Measurements from ENCODE around the gene HGD.
"Not testable (repeated sequence)": the region's sequence is repeated elsewhere in the genome, so short reads cannot be mapped to it uniquely, and the experiment has no call there.

DNA sequence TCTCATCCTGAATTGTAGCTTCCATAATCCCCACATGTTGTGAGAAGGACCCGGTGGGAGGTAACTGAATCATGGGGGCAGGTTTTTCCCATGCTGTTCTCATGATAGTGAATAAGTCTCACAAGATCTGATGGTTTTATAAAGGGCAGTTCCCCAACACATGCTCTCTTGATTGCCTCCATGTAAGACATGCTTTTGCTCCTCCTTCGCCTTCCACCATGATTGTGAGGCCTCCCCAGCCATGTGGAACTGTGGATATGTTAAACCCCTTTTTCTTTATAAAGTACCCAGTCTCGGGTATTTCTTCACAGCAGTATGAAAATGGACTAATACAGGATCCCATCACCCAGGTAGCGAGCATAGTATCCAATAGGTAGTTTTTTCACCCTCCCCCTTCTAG lies 43.2 kb downstream of the HGD start:
- TF ChIP-seq, protein P1, sequence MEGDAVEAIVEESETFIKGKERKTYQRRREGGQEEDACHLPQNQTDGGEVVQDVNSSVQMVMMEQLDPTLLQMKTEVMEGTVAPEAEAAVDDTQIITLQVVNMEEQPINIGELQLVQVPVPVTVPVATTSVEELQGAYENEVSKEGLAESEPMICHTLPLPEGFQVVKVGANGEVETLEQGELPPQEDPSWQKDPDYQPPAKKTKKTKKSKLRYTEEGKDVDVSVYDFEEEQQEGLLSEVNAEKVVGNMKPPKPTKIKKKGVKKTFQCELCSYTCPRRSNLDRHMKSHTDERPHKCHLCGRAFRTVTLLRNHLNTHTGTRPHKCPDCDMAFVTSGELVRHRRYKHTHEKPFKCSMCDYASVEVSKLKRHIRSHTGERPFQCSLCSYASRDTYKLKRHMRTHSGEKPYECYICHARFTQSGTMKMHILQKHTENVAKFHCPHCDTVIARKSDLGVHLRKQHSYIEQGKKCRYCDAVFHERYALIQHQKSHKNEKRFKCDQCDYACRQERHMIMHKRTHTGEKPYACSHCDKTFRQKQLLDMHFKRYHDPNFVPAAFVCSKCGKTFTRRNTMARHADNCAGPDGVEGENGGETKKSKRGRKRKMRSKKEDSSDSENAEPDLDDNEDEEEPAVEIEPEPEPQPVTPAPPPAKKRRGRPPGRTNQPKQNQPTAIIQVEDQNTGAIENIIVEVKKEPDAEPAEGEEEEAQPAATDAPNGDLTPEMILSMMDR (IDR thresholded peaks at IDR 0.05): not testable (repeated sequence)
- not testable (repeated sequence) for TF ChIP-seq POLR2A (IDR thresholded peaks at IDR 0.05)
